HG03354 (cell line): ENCODE data around the gene LONRF3.
A peak's percentile ranks its signal among the peaks of the same experiment; 100 is the strongest.
"Not testable (repeated sequence)": the region's sequence is repeated elsewhere in the genome, so short reads cannot be mapped to it uniquely, and the experiment has no call there.

Source experiments
- ATAC-seq: cut with Tn5 transposase; IDR thresholded peaks from one replicate; pipeline ENCODE4 v1.9.1; 2021; ENCODE audit warnings: mild to moderate bottlenecking; ENCODE audit not compliant: unreplicated experiment, poor library complexity, severe bottlenecking

Gene LONRF3

GRCh38 chrX:119027960-119028732 is 53.7 kb downstream of the LONRF3 start:
- not testable (repeated sequence) for ATAC-seq

GRCh38 chrX:119028733-119029330 is 54.4 kb downstream of the LONRF3 start:
- no peak for ATAC-seq

GRCh38 chrX:119029656-119030055 is 55.2 kb downstream of the LONRF3 start:
- ATAC-seq = not testable (repeated sequence)

- no peak for ATAC-seq
Measured at GRCh38 chrX:119030990-119031389, 56.6 kb downstream of the LONRF3 start.

- no peak for ATAC-seq
Measured at GRCh38 chrX:119036107-119037029, 62.0 kb downstream of the LONRF3 start.

- ATAC-seq = no peak
Measured at GRCh38 chrX:119040432-119040831, 66.0 kb downstream of the LONRF3 start.

GRCh38 chrX:119041175-119041574 is 66.8 kb downstream of the LONRF3 start:
- ATAC-seq = no peak

- ATAC-seq = no peak
Measured at GRCh38 chrX:119042040-119042439, 67.6 kb downstream of the LONRF3 start.

- no peak for ATAC-seq
Measured at GRCh38 chrX:119042996-119043395, 68.6 kb downstream of the LONRF3 start.

- no peak for ATAC-seq
Measured at GRCh38 chrX:119045884-119046283, 71.5 kb downstream of the LONRF3 start.

- ATAC-seq = no peak
Measured at GRCh38 chrX:119055687-119056086, 81.3 kb downstream of the LONRF3 start.

GRCh38 chrX:119062750-119063374 is 88.4 kb downstream of the LONRF3 start:
- no peak for ATAC-seq

GRCh38 chrX:119063428-119063827 is 89.0 kb downstream of the LONRF3 start:
- no peak for ATAC-seq

GRCh38 chrX:119067023-119067739 is 92.8 kb downstream of the LONRF3 start:
- ATAC-seq = peak; percentile 48
